Activated T-helper 9 cell treated with anti-CD3 and anti-CD28 coated beads, Interleukin-2, amount 50 U/mL, for 16 hours (primary cell): ENCODE data around the gene SLC22A13.
"Not testable (repeated sequence)": the region's sequence is repeated elsewhere in the genome, so short reads cannot be mapped to it uniquely, and the experiment has no call there.

ENCODE experiments used
- DNase-seq: peaks from one replicate; pipeline ENCODE4 v3.0.0-alpha.2; 2020; ENCODE audit warnings: low read depth

The SLC22A13 gene

DNA sequence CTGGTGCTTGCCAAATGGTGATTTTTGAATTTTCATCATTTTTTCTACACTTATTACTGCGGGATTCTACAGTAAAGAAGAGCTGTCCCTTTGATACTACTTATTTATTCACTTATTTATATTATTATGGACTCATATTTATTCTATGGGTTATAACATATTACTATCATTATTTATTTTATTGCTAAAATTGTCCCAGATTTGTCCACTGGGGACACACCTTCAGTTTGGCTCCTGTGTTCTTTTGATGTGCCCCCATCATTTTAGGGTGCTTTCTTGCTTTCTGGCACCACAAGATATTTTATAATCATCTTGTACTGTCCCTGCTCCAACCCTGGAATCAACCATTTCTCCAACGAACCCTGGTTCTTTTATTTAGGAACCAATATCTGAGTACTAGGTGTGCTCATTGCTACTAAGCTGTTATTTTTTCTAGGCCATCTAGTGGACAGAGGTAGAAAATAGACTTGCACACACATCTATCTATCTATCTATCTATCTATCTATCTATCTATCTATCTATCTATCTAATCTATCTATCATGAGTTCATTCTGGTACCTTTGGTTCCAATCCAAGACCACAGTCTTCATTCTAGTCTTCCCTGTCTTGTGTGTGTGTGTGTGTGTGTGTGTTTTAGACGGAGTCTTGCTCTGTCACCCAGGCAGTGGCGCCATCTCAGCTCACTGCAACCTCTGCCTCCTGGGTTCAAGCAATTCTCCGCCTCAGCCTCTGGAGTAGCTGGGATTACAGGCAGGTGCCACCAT, 32.5 kb downstream of the SLC22A13 start:
- DNase-seq = no peak

DNA sequence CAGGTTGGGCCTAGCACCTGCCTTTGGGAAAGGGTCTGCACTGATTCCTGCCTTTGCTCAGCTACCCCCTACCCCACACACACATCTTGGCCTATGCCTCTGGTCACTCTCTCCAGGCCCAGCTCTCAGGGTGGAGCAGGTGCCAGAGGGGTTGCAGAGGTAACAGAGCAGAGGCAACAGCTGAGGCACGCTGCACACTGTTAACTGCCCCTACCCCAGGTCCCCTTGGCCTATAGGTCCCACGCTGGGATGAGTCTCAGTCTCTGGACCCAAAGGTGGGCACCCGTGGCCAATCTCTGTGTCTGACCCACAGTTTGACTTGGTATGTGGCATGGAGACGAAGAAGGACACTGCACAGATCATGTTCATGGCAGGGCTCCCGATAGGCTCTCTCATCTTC, 41.3 kb downstream of the SLC22A13 start:
- DNase-seq = no peak

DNA sequence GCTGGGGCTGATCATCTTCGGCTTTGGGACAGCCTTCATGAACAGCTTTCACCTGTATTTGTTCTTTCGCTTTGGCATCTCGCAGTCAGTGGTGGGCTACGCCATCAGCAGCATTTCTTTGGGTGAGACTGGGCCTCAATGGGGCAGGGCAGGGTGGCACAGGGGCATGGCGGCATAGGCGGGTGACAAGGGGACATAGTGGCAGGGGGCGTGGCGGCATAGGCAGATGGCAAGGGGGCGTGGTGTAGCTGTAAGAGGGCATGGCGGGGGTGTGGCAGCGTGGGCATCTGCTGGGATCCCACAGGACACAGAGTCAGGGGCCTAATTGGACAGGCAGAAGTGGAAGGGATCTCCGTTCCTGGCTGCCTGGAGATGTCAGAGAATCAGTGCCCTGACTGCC, 42.0 kb downstream of the SLC22A13 start:
- no peak for DNase-seq

DNA sequence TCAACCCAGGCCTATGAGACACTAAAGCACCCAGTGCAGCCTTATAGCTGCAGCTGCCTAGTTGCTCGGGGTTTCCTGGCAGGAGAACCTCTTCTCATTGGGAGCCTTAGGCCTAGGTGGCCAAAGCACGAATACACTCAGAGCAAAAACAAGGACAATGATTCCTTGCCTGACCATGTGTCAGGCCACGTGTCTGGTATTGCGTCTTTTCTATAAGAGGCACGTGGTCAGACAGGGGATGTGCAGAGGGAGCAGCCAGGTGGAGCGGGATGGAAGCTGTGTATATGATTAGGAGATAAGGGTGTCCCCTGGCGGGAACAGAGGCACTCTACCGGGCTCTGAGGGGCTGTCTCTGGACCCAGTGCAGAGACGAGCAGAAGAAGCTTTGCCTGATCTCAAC, 42.8 kb downstream of the SLC22A13 start:
- DNase-seq = no peak

DNA sequence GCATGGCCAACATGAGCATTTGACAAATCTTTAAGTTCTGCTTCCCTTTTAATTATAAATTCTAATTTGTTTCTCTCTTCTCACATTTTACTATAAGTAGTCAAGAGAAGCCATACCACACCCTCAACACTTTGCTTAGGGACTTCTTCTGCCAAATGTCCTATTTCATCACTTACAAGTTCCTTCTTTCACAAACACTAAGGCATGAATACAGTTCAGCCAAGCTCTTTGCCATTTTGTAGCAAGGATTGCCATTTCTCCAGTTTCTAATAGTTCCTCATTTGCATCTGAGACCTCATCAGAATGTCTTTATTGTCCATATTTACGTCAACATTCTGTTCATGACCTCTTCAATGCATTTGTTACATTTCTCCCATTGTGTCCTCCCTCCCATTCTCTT, 45.9 kb downstream of the SLC22A13 start:
- no peak for DNase-seq

DNA sequence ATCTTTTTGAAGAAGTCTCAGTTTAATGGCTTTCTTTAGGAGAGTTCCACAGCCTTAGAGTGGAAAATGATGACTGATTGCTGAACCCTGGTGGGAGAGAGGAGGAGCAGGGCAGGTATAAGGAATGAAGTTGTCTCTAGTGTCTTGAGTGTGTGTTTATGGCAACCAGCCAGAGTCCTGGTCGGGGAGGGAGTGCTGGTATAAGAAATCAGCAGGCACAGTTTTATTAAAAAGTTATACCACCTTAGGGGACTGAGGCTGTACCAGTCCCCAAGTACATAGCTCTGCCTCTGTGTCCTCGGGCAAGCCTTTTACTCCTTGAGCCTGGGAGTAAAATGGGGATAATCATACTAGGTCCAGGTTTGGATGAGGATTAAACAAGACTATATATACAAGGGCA, 46.3 kb downstream of the SLC22A13 start:
- no peak for DNase-seq

DNA sequence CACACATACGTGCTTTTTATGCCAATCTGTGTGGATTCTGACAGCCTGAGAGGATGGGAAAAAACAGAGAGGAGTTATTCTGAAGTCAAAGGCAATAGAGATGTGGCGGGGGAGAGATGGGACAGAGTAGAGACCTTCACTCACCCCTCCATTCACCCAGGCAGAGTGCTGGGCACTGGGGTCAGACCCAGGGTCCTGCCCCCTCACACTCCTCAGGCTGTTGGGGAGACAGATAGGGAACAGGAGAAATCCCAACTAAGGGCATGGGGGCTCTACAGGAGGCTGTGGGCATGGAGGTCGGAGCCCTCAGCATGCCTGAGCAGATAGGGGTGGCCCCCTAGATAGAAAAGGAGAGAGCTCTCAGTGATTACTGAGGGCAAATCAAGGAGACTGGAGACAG, 46.7 kb downstream of the SLC22A13 start:
- no peak for DNase-seq

DNA sequence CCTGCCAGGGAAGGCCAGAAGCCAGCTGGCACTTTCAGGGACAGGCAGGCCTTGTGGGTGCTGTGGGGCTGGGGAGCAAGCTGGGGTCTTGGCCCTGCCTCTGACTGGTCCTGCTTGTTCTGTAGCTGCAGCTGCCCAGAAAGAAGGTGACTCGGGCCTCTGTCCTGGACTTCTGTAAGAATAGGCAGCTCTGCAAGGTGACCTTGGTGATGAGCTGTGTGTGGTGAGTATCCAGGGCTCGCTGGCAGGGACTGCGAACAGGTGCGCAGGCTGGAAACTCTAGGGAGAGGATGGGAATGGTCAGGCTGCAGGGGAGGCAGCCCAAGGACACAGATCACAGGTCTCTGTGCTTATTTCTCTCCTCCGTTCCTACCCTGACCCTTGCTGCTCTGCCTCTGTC, 47.7 kb downstream of the SLC22A13 start:
- no peak for DNase-seq

DNA sequence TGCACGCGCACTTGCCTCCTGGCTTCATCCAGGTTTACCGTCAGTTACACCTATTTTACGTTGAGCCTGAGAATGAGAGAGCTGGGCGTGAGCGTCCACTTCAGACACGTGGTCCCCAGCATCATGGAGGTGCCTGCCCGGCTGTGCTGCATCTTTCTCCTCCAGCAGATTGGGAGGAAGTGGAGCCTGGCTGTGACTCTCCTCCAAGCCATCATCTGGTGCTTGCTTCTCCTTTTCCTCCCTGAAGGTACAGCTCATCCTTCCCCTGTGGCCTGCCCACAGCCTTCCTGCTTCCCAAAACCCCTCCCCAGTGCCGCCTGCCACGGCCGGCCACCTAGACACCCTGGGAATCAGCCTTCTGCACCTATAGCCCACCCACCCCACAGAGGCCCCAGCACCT, 48.1 kb downstream of the SLC22A13 start:
- no peak for DNase-seq

DNA sequence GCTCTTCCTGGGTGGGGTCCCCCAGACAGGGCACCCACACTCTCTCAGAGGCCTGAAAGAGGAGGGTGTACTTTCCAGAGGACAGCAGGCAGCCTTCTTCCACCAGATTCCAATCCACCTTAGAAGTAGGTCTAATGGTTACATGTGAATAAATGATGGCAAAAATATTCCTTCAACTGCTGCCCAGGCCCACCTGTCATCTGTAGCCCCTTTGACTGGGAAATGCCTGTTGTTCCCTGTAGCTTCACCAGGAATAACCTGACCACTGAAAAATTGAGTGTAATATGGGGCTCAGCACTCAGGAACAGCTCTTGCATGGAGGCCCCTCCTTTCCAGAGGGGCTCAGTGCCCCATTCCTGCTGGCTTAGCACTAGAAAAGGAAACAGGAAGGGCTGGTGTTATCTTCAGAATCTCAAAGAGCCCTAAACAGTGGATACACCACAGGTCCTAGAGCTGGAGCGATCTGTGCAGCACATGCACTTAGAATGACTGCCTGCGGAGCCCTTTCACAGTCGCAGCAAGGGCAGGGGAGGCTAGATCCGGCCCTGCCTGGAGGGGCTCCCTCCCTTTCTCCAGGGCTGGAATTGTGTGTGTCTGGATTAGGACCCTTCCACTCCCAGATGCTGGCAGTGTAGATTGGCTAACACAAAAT, 48.6 kb downstream of the SLC22A13 start:
- DNase-seq = no peak

DNA sequence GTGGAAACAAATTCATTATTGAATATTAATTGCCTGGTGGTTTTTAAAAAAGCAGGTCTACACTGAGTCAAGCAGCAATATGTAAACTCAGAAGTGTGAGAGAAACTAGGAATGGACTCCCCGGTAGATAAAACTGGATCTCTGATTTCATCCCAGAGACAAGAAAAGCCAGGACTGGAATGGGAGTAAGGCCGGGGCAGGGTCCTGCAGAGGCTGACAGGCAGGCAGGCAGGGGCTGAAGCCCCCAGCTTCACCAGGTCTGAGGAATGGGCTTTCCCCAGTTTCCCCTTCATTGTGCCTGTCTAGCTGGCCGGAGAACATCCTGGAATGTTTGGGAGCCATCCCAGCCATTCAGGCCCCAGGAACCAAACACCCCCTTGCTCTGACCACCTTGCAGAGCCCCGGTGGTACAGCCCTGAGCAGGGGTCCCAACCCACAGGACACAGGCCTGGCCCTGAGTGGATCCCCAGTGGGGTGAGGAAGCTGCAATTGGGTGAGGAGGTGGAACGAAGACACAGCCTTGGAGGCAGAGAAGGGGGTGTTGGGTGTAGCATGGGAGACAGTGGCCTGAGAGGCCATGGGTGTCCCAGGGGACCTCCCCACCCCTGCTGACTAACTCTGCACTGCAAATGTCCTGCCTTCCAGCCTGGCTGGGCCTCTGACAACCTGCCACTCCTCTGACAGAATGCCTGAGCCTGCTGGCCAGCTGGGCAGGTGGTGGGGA, 49.3 kb downstream of the SLC22A13 start:
- no peak for DNase-seq

DNA sequence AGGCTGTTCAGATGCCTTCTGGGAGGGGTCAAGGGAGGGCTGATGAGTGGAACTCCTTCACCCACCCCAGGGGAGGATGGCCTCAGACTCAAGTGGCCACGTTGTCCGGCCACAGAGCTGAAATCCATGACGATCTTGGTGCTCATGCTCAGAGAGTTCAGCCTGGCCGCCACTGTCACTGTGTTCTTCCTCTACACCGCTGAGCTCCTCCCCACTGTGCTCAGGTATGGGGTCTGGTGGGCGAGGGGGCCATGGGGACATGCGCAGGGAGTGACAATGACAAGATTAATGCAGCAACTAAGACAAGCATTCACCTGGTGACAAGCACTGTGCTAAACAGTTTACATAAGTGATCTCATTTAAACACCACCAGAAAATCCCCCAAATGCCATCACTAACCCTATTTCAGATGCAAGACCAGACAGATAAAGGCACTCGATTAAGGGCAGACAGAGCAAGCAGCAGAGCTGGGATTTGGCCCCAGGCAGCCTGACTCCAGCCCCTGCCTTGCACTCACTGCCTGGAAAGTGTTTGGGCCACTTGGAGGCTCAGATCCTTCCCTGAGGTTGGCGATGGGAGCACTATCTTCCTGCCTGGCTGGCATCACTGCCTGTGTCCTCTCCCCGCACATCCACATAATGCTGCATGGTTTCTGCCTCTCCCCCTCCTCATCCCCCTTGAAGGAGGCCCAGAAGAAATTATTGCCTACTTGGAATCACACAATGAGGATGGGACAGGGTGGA, 50.0 kb downstream of the SLC22A13 start:
- no peak for DNase-seq

DNA sequence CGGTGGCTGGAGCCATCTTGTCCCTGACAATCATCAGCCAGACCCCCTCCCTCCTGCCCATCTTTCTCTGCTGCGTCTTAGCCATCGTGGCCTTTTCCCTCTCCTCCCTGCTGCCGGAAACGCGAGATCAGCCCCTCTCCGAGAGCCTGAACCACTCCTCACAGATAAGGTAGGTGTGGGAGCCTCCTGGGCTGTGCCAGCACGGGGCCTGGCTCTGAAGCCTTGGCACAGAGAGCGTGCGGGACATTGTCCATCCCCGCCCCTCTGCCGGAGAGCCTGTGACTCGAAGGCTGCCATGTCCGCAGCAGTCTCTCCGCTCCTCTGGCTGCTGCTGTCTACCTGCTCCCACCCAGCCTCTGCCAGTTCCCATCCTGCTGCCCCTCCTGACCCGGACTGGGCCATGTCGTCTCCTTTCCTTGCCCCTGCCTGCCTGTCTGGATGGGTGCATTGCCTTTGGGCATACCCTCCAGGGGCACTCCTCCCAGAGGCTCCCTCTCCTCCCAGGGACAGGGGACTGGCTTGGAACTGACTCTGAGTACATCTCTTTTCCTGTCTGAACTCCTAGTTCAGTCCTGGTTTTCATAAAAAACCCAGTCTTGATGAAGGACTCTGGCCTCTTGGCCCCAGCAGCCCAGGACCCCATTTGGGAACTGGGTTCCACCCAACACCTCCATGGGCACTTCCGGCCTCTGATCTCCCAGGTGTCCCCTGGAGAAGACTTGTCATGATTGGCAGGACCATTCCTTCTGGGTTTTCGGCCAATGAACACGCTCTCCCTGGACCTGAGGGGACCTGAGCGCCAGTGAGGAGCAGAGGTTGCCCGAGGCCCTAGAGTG, 51.0 kb downstream of the SLC22A13 start:
- DNase-seq = no peak

DNA sequence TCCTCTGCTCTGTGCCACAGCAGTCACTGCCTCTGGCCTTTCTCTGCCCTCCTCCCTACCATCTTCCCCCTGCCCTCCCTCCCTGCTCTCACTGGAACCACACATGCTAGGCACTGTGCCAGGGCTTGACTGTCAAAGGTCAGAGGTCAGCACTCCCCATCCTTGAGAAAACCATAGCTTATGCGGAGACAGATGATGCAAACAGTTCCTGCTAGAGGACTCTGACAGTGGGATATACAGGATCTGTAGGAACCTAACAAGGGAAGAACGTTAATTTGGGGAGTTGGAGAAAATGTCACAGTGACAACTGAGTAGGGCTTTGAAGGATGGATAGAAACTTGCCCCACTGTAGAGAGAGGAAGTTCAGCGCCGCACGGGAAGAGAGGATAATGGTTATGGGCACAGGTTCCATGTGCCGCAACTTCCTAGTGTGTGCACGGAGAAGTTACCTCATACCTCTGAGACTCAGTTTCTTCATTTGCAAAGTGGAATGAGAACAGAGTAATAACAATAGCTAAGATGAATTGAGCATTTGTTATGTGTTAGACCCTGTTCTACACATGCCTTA, 51.7 kb downstream of the SLC22A13 start:
- no peak for DNase-seq

DNA sequence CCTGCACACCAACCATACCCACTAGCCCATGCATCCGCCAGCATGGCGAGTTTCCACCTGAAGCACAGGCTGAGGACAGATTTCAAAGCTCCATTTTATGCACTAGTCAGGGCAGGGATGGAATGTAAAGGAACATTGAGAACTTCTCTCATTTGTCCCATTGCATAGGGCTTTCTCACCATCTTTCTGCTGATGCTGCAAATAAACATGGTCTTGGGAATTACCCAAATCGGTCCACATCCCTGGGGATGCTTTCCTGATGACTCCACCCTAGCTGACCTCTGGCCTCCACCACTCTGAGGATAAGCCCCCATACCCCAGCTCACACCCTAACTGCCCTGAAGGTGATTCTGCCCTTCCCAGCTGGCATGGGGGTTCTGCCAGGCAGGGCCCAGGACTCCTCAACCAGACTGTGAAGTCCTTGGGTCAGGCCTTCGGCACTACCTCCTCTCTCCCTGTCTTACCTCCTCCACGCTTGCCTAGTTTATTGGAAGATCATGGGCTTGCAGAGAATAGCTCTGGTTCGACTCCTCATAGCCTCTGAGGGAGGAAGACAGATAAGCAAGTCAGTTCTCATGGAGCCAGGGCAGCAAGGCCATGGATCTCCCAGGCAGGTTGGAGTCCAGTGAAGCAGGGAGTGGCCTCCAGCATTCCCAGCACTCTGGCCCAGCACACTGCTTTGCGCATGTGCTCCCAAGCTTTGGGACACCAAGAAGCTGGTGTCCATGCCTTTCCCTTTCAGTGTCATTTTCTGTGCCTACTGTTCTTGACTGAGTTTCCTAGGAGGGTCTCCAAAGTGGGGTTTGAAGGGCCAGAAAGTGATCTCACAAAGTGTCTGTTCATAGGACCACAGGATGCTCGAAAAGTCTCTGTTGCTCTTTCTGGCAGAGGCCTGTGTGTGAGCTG, 53.4 kb downstream of the SLC22A13 start:
- DNase-seq = no peak

DNA sequence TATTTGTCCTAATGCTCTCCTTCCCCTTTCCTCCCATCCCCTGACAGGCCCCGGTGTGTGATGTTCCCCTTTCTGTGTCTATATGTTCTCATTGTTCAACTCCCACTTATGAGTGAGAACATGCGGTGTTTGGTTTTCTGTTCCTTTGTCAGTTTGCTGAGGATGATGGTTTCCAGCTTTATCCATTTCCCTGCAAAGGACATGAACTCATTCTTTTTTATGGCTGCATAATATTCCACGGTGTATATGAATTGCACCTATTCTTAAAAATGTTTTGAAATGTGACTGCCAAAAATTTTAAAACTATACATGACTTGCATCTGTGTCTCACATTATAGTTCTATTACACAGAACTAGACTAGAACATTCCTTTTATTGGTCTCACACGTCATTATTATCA, 55.0 kb downstream of the SLC22A13 start:
- not testable (repeated sequence) for DNase-seq

DNA sequence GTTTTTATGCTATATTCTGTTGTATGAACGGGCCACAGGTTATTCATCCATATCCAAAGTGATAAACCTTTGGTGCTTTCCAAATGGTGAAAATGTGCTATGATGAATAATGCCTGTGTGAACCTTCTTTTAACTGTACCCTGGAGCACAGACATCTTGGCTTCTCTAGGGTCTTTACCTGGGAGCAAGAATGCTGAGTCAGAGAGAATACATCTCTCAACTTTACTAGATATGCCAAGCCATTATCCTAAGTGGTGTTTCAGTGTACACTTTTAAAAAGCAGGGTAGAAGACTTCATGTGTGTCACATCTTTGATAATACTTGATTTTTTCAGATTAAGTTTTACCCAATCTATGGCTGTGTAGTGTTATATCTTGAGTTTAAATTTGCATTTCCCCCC, 57.4 kb downstream of the SLC22A13 start:
- no peak for DNase-seq

DNA sequence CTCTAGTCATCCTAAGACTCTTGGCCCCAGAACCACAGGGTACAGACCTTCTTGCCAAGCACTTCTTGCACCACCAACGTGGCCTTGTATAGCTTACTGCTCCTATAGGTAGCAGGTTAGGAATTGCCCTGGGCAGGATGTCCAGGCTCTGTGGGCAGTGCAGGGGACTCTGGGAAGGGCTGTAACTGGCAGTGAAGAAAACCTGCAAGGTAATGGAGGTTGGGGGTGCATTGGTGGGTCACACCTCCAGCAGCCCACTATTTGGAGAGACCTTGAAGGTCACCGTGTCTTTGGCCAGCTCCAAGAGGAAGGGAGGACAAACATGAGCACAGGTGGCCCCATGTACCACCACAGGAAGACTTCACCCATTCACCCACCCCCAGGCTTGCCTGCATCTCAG, 59.6 kb downstream of the SLC22A13 start:
- DNase-seq = no peak

DNA sequence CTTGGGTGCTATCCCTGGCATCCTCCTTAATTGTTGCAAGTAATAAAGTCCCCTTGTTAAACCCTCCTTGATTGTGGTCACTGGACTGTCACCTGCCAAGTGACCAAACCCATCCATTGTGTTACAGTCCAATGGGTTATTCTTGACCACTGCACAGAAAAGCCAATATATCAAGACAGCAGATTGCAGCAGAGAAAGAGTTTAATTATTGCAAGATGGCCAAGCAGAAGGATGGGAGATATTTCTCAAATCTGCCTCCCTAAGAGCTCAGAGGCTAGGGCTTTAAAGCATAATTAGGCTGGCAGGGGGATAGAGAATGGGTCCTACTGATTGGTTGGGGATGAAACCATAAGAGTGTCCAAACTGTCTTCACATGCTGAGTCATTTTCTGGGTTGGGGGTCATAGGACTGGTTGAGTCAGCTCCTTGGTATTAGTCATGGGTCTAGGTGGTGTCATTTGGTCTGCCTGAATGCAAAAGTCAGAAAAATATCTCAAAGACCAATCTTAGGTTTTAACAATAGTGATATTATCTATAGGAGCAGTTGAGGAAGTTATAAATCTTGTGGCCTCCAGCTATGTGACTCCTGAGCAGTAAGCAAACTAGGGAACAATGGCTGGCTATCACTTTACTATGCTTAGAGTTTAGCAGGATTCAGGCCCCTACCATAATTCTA, 61.9 kb downstream of the SLC22A13 start:
- no peak for DNase-seq
